Smooth muscle cell of the brain vasculature (primary cell): ENCODE data around the gene USH1C.

Experiments used
- DNase-seq: peaks from one replicate; pipeline ENCODE4 v3.0.0-alpha.2; 2012; ENCODE audit warnings: low read depth, low spot score

The USH1C gene

DNA sequence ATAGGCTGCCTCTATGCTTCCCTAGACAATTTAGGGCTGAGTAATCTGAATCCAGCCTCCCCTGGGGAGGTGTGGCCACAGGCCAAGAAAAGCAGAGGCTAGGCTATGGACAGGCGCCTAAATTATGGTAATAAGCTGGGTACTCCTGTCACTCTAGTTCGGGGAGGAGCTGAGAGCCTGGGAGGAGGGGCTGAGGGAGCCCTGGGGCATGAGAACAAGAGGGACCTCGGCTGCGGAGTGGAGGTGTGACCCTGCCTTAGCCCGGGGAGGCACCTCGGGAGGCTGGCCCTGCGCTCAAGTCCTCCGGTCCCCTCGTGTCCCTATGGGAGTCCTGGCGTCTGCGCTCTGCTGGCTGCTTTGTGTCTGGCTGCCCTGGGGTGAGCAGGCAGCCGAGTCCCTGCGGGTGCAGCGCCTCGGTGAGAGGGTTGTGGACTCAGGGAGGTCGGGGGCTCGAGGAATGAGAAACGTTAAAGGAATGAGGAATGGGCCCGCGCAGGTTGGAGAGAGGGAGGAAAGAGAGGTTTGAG lies 2.9 kb upstream of the USH1C start, which contains the start of gene OTOG:
Gene OTOG (plus strand): TSS at position 209 of the 527 bp plus-strand sequence. CDS start 114 bp downstream, at position 323.
- no peak for DNase-seq

DNA sequence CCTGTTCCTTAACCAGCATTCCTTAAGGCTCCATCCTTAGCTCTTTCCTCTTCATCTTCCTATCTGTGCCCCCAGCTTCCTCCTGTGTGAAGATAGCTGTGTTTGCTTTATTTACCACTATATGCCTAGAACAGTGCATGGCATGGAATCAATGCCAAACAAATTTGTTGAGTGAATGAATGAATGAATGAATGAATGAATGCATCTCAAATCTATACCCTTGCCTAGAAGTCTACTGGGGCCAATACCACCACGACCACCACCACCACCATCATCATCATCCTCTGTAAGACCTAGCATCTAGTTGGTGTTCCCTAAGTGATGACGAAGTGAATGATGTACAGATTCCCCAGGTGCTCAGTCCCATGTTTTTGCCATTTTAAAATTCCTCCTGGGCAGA lies 2.0 kb upstream of the USH1C start:
- DNase-seq, result no peak

DNA sequence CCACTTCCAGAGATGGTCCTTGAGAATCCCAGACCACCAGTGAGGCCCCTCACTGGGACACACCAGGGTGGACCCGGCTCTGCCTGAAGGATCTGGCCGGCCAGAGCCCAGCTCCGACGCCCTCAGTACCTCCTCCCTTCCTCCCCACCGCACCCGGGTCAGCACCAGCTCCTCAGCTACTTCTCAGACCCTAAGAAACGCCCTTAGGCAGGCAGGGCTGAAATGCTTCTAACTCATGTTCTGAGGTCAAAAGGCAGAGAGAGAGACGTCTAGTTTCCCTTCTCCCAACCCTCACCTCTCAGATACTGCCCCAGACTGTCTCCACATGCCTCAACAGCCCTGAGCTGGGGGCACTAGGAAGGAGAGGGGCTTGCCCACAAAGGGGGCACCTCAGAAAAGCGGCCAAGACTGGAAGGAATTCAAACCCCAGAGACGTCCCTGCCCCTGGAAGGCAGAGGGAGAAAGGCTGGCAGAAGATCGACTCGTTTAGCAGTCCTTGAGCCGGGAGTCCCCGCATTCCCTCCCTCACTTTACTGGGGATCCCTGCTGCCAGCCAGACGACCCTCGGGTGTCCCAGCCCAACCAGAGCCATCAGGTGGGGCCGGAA lies 539 bp downstream of the USH1C start:
- DNase-seq, result no peak

DNA sequence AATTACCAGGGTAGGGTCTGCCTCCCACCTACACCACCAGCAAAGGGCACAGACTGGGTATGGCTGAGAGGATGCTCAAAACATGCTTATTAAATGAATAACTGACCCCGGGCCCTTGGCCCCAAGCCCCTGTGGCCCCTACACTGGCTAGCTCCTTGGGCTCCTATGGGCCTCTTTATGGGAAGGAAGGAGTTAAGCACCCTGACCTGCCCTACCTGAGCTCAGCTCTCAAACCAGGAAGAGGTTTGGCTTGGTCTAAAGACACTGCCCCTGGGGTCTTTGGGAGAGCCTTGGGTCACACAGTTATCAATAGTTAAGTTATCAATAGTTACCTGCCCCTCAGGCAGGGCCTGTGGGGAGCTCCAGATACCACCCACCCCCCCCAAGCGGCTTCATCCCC lies 1.2 kb downstream of the USH1C start:
- no peak for DNase-seq

DNA sequence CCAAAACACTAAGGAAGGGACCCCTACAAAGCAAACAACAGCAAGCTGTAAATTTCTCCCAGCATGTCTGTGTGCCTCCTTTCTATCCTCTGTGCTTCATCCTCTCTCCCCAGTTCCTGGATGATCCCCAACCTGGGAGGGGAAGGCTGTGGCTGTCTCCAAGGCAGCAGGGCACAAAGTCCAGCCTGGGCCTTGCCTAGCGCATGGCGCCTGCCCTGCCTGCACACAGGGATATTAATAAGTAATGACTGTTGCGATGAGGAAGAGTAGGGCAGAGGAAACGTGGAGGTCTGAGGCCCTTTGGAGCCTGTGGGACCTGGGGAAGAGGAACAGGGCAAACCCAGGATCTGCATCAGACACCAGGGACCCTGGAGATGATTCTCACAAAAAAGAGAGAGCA lies 2.0 kb downstream of the USH1C start:
- no peak for DNase-seq

DNA sequence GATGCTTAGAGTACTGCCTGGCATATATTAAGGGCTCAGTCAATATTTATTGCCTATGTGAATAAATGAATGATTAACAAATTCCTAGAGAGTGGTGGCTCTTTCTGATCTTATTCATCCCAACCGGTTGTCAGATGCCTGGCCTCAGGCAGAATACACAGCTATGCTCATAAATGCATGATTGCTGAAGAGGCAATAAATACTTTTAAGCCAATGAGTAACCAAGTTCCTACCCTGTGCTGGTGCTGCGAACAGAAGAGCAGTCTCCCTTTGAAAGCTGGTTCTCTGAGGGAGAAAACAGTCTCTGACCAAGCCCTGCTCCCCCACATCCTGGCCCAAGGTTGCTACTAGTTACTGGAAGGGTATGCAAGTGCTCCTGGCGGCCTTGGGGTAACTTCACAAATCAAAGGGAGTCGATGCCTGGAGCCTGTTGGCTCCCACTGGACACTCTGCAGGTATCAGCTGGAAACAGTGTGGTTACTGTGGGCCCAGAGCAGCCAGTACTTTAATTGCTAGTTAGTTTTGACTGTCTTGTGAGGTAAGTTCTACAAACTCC lies 2.8 kb downstream of the USH1C start:
- DNase-seq, result no peak

DNA sequence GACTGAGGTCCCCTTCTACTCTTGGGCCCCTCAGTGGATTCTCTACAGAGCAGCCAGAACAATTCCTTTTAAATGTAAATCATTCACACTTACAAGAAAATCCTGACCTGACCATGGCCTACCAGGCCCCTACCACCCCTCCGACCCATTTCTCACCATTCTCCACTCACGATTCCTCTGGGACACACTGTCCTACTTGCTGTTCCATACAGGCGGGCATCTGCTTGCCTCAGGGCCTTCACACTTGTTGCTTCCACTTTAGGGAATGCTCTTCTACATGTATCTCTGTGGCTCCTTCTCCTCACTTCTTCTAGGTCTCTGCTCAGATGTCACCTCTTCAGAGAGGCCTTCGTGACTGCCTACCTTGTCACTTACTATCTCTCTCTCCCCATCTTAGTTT lies 3.4 kb downstream of the USH1C start:
- no peak for DNase-seq

DNA sequence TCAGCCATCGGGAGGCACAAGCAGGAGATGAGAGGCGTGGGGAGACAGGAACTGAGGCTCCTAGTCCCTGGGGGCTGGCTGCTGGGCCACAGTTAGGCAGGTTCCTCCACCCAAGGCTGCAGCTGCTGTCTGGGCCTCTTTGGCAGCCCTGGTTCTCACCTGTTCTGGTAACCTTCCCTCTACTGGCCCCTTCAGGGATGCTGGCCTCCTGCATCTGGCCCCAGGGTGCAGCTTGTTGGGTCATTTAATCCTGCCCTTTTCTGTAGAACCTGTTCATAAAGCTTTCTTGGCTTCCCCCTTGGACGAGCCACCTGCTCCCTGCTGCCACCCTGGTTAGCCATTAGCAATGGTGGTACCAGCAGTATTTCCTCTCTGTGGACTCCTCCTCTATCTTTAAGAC lies 5.5 kb downstream of the USH1C start:
- DNase-seq, result no peak

DNA sequence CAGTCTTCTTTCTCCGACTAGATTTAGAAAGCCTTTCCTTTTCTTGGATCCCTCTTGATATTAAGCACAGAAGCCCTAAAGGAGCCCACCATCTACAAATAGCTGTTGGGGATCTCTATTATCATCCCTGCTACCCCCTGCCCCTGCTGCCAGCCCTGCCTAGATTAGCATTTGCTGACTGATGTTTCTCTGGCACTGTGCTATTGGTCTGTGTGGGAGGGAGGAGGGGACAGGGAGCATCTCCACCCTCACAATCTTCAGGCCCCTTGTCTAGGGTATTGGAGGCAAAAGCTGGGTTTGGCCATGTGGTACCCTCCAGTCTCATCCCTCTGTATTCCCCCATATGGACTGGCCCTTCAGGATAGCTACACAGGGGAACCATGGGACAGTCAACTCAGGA lies 6.2 kb downstream of the USH1C start:
- DNase-seq, result no peak

DNA sequence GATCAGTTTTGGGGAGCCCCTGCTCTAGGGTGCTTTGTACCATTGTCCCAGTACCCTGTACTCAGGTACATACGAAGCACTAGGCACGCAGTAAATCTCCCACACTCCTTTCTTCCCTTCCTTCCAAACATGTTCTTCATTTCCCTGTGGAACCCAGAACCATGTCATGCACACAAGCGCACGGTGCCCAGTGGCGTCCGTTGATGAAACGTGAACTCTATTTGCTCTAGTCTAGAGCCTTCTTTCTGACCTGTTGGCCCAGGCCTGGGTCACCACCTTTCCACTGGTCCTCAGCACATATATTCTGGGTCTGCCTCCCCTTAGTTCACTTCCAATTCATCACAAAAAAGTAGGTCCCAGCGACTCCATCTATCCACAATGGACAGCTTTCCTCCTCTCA lies 7.0 kb downstream of the USH1C start:
- no peak for DNase-seq

DNA sequence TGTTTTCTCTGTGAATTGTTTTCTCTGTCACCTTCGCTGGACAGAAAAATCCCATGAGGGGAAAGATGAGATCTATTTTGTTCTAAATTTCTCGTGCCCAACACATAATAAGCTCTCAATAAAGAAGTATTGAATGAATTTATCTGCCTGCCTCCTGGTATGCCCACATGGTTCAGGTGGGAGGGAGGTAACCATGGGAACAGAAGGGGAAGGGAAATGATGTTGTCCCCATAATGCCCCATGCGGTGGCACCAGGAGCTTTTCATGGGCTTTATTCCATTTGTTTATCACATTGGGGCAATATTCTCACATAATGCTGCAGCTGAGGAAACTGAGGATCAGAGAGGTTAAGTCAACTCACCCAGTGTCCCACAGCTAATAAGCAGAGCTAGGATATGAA lies 8.7 kb downstream of the USH1C start:
- DNase-seq, result no peak

DNA sequence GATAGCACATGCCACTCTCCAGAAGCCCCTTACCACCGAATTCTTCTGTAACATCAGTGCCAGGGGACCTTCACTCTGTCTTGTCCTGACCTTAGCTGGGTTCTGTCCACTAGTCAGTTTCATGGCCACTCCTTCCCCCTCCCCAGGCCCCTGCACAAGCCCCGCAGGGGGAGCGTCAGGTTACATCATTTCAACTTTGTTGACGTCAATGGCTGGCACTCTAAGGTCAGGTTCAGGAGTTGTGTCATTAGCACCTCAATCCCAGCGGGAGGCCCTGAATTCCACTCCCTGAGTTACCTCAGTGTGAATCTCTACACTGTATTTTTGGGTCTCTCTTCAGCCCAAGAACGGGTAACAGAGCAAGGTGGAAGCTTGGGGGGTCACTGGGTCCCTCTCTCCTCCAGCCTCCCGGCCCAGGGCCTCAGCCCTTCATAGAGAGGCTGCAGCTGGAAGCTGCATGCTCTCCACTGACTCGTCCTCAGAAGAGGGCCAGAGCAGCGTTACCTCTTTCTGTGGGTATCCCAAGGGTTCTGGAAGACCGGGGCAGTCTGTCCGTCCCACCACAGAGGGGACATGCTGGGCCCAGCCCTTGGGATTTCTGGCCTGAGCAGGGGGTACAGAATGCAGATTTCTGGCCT lies 10.3 kb downstream of the USH1C start:
- no peak for DNase-seq

DNA sequence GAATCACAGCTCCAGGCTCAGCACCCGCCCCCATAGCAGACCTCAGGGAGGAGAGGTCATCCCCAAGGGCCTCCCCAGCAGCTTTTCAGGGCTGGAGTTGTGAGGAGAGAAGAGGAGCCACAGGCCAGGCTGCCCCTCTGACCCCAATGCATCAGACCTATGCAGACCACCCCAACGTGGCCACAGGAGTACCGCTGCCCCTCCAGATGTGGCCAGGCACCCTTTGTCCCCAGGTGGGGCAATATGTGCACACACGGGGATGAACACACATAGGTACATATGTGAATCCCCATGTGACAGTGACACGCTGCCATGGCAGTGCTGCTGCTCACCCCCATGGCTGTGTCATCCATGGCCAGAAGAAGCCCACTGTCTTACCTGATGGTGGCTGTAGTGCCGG lies 10.9 kb downstream of the USH1C start:
- no peak for DNase-seq

DNA sequence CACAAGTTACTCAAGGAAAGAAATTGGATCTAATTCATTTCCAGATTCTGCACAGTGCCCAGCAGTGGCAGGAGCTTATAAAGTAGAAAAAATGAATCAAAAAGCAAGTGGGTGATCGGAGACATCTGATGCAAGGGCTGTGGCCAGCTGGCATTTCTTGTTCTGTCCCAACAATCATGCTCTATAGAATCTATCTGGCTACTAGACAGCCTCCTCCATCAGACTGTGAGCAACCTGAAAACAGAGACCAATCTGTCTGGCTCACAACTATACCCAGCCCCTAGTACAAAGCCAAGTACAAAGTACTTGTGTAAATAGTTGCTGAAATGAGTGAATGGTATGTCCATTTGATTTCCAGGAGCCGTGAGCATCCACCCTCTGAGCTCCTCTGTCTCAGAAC lies 11.4 kb downstream of the USH1C start:
- DNase-seq, result no peak

DNA sequence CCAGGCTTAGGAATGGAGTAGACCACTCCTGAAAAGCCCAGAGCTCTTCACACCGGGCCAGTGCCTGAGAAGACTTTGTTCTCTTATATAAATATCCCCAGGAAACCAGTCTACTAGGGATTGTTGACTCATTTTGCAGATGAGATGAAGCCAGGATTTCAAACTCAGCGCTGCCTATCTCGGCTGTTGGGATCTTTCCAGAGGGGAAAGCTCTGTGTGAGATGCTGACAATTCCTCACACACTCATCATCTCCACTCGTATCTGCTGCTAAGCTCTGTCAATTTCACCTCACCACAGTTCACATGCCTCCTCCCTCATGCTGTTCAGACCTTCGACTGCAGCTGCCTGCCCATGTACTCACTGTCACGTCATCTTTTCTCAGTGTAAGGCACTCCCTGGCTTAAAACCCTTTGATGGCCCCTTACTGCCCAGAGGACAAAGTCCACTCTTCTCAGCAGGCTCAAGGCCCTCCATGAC lies 12.5 kb downstream of the USH1C start:
- DNase-seq, result no peak

DNA sequence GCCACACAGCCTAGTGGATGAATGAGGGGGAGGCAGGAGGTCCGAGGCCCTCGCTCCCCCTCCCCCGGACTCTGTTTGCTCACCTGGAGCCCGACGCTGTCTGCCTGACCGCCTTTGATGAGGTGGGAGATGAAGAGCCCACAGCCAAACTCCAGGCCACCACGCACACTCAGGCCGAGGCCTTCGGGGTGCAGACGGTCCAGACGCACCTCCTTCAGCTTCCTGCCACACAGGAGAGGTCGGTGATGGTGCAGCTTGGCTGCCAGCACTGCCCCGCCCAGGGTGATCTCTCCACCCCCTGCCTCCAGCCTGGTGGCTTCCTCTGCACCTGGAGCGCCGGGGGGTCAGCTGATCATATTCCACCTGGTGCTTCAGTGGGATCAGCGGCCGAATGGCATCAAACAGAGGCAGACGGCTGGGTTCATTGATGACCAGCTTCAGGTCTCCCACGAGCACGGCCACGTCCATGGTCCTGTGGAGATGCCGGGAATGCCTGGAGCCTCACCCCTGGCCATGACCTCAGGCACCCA lies 13.1 kb downstream of the USH1C start:
- no peak for DNase-seq

DNA sequence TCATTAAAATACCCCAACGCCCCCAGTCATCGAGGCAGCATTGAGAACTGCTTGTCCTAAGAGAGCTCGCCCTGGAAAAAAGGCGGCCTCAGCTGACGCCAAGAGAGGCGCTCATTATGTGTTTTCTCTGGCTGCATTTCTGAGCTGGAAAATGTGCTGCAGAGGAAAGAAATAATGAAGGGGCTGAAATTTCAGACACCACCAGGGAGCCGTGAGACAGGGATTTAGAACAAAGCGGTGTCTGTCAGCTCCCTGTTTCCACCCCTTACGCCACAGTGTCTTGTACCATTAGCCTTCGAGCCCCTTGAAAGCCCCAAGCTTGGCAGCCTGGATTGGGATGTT lies 14.4 kb downstream of the USH1C start:
- no peak for DNase-seq

DNA sequence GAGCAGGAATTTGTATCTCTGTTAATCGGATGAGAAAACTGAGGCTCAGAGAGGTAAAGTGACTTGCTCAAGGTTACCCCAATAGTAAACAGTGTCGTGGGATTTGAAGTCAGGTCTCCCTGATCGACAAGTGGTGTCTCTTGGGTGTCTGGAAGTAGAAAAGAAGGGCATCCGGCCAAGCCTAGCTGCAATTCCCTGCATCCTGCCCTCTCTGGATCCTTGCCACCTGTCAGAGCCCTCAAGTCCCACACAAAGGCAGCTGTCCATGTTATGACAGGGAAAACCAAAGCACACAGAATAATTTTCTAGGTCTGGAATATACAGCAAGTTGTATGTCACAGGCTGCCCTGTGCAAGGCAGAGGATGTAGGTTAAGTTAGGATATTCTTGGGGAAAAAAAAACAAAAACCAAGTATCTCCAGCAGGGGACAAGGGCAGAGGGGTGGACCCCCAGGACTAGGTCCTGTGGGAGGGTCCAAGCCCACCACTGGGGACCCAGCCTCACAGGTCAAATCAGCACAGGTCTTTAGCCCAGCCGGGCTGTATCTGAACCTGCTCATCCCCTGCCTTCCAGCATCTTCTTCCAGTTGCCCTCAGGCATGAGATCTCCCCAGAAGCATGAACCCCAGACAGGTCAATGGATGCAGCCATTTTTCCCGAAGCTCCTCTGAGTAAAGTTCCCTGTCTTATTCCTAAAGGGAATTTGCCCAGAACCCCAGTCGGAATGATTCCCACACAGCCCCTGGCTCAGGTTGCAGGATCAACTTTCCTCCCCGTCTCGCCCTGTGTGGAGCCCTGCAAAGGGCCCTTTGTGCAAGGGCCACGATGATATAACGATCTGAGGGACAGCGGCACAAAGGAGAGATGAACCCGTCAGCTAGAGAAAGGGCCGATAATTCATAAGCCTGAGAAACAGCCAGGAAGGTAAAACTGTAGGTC lies 15.0 kb downstream of the USH1C start:
- no peak for DNase-seq

DNA sequence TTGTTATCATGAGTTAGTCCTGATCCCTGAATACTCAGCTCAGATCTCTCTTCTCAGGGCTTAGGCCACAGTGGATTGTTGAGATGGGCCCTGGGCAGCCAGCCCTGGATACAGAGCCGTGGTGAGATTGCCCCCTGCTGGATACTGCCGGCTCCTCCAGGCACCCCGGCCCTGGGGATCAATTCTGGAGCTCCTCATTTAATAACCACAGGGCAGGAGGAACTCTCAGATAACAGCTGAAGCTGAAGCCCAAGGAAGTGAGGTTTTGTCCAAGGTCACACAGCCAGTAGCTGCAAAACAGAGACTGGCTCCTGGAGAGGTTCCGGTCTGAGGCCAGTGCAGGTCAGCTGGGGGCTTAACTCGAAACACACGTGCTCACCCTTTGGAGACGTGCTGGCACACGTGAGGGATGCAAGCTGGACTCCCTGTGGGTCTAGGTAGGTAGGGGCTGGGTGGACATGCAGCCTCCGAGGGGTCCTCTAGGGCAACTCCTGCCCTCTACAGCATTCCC lies 16.0 kb downstream of the USH1C start:
- DNase-seq, result peak; percentile 6

DNA sequence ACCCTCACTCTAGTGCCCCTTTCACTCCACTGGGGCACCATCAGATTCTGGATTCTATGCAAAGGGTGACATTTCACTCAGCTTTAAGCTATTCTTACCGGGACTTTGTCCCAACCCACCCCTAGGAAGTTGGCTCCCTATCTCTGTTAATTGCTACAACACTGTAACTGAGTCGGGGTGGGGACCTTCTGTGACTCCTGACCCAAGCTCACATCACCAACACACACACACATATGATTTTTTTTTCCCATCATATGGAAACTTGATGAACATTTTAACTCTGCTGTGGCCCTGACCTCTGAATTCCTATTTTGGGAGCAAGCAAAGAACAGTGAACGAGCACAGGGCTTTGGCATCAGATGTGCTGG lies 16.6 kb downstream of the USH1C start:
- DNase-seq, result no peak

DNA sequence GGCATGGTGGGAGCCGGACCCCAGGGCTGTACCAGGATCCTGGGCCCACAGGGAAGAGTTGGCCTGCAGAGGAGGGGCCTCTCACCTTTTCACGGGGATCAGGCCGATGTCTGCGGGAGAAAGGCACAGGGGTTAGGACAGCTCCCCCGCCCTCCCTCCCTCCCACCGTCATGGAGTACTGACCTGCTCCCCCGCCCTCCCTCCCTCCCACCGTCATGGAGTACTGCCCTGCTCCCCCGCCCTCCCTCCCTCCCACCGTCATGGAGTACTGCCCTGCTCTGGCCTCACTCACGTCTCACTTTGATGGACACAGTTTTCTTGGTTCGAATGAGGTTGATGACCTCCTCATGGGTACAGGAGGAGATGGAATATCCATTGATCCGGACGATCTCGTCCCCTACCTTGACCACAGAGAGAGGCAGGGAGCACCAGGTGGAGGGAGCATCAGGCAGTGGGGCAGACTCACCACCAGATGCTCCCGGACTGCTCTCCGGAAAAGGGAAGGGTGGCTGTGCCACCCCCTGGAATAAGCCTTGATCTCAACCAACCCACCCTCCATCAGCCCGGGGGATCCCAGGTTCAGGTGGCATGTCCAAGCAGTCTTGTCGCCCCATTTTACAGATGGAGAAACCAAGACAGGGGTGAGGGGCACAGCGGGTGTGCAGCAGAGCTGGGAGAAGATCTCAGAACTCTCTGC lies 17.1 kb downstream of the USH1C start:
- no peak for DNase-seq
